HG02610 (cell line): ENCODE results near the gene CSF3.
"Not testable (repeated sequence)": the region's sequence is repeated elsewhere in the genome, so short reads cannot be mapped to it uniquely, and the experiment has no call there.

Experiments used
- ATAC-seq: cut with Tn5 transposase; IDR thresholded peaks from one replicate; pipeline ENCODE4 v1.9.1; 2021; ENCODE audit warnings: mild to moderate bottlenecking, moderate library complexity; ENCODE audit not compliant: unreplicated experiment

Gene CSF3

GRCh38 chr17:39996800-39997199 lies 18.4 kb upstream of the CSF3 start:
- no peak for ATAC-seq

- no peak for ATAC-seq
Observed at GRCh38 chr17:39997543-39997942, 17.7 kb upstream of the CSF3 start.

GRCh38 chr17:39999067-39999466 lies 16.2 kb upstream of the CSF3 start:
- ATAC-seq = no peak

- ATAC-seq = no peak
Observed at GRCh38 chr17:40000161-40000560, 15.1 kb upstream of the CSF3 start.

- ATAC-seq = not testable (repeated sequence)
Observed at GRCh38 chr17:40001335-40001734, 13.9 kb upstream of the CSF3 start.

GRCh38 chr17:40004072-40004471 lies 11.2 kb upstream of the CSF3 start:
- ATAC-seq = no peak

GRCh38 chr17:40004712-40005111 lies 10.5 kb upstream of the CSF3 start:
- ATAC-seq = no peak

- ATAC-seq = no peak
Observed at GRCh38 chr17:40005520-40005919, 9.7 kb upstream of the CSF3 start.

- ATAC-seq = not testable (repeated sequence)
Observed at GRCh38 chr17:40010946-40011500, 4.2 kb upstream of the CSF3 start.

- ATAC-seq = not testable (repeated sequence)
Observed at GRCh38 chr17:40012017-40012647, 3.1 kb upstream of the CSF3 start.

- no peak for ATAC-seq
Observed at GRCh38 chr17:40014375-40014980, 762 bp upstream of the CSF3 start.

GRCh38 chr17:40015998-40016985 lies 1.1 kb downstream of the CSF3 start:
- ATAC-seq = no peak

- no peak for ATAC-seq
Observed at GRCh38 chr17:40017422-40018080, 2.3 kb downstream of the CSF3 start.

- no peak for ATAC-seq
Observed at GRCh38 chr17:40018211-40019121, 3.2 kb downstream of the CSF3 start.

GRCh38 chr17:40019140-40019991 lies 4.1 kb downstream of the CSF3 start:
- no peak for ATAC-seq

- ATAC-seq = no peak
Observed at GRCh38 chr17:40020146-40020545, 4.9 kb downstream of the CSF3 start.

GRCh38 chr17:40021451-40021971 lies 6.3 kb downstream of the CSF3 start:
- no peak for ATAC-seq

- ATAC-seq = no peak
Observed at GRCh38 chr17:40022497-40022896, 7.3 kb downstream of the CSF3 start.
